Hepatocyte (in vitro differentiated cells): ENCODE results near the gene NUMA1.

Experiments used
- EZH2 ChIP-seq: fragments of 200-600 bp; sonication (generic); IDR thresholded peaks from 2 replicates; pipeline ENCODE4 v1.6.1; 2016; ENCODE audit warnings: antibody characterized with exemption, mild to moderate bottlenecking, borderline replicate concordance
- TF ChIP-seq, protein P1 (sequence below): fragments of 200-600 bp; sonication (generic); IDR thresholded peaks from 2 replicates; pipeline ENCODE4 v1.5.1; 2016; ENCODE audit warnings: antibody characterized with exemption, mild to moderate bottlenecking; ENCODE audit not compliant: poor library complexity

DNA sequence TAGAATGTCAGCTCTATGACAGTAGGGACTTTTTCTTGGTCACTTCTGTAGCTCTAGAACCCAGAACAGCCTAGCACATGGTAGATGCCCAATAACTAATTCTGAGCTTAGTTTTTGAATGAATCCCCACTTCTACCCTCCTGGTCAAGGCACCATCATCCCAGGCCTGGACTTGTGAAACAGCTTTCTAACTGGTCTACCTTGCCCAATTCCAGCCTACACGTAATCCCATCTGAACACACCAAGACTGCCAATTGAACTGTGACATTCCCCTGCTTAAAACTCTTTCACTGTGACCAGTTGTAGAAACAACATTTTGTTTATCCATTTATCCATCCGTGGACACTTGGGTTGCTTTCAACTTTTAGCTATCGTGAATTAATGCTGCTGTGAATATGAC, 49.0 kb upstream of the NUMA1 start:
- TF ChIP-seq, protein P1, sequence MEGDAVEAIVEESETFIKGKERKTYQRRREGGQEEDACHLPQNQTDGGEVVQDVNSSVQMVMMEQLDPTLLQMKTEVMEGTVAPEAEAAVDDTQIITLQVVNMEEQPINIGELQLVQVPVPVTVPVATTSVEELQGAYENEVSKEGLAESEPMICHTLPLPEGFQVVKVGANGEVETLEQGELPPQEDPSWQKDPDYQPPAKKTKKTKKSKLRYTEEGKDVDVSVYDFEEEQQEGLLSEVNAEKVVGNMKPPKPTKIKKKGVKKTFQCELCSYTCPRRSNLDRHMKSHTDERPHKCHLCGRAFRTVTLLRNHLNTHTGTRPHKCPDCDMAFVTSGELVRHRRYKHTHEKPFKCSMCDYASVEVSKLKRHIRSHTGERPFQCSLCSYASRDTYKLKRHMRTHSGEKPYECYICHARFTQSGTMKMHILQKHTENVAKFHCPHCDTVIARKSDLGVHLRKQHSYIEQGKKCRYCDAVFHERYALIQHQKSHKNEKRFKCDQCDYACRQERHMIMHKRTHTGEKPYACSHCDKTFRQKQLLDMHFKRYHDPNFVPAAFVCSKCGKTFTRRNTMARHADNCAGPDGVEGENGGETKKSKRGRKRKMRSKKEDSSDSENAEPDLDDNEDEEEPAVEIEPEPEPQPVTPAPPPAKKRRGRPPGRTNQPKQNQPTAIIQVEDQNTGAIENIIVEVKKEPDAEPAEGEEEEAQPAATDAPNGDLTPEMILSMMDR: no peak
- TF ChIP-seq EZH2: no peak
